DND-41 (cell line): ENCODE data around the gene MYRIP.

ENCODE experiments used
- CTCF ChIP-seq: IDR thresholded peaks from 2 replicates; pipeline ENCODE4 v1.5.1; 2012; ENCODE audit warnings: borderline replicate concordance, low read length, moderate library complexity, mild to moderate bottlenecking; ENCODE audit not compliant: poor library complexity, severe bottlenecking; ENCODE audit errors: extremely low read depth
- EZH2 ChIP-seq: IDR thresholded peaks from 3 replicates; pipeline ENCODE4 v1.6.1; 2012; ENCODE audit warnings: borderline replicate concordance, low read depth, mild to moderate bottlenecking, moderate library complexity, low read length, inconsistent platforms; ENCODE audit not compliant: severe bottlenecking

- no peak for TF ChIP-seq CTCF
- no peak for TF ChIP-seq EZH2
Observed at GRCh38 chr3:40278791-40279190, 469.4 kb downstream of the MYRIP start.
